ENCODE results near the gene MYL6B. TPM values are rescaled to one million over a fixed set of nuclear protein-coding genes. Genes with fewer than 3 reads are reported as not detected.

Gene MYL6B
- polyA plus RNA-seq, 3 donors from 2014 or later = 1.5 to 12.9 (median 9.3) TPM

GRCh38 chr12:56128670-56129205 is 23.6 kb upstream of the MYL6B start:
- no peaks in the 10 kb centered on the region for H3K9me3 Mint-ChIP-seq
- peak overlapping the region; percentile 94 to 98 (median 97) for H3K27ac Mint-ChIP-seq
- H3K4me3 Mint-ChIP-seq = peak overlapping the region; percentile 93 to 99 (median 98)
- H3K4me1 Mint-ChIP-seq = peaks cover 57 to 67% of the 10 kb centered on the region in 2 donors
- peaks cover 21 to 36% (median 25%) of the 10 kb centered on the region in 3 donors for H3K36me3 Mint-ChIP-seq
- H3K27me3 Mint-ChIP-seq (ENCODE audit: low read depth in 3 of 3) = peaks cover 10 to 21% (median 11%) of the 10 kb centered on the region in 3 donors
- DNase-seq = no peak

- H3K36me3 Mint-ChIP-seq = peaks cover 21 to 43% (median 29%) of the 10 kb centered on the region in 3 donors
- peak overlapping the region; percentile 94 to 98 (median 97) for H3K27ac Mint-ChIP-seq
Measured at GRCh38 chr12:56129206-56129941, 23.0 kb upstream of the MYL6B start.

GRCh38 chr12:56129942-56130495 is 22.4 kb upstream of the MYL6B start:
- H3K27me3 Mint-ChIP-seq (ENCODE audit: low read depth in 3 of 3) = peaks cover 10 to 21% (median 11%) of the 10 kb centered on the region in 3 donors
- peak overlapping the region; percentile 94 to 98 (median 97) for H3K27ac Mint-ChIP-seq
- peak overlapping the region; percentile 93 to 99 (median 98) for H3K4me3 Mint-ChIP-seq
- H3K36me3 Mint-ChIP-seq = peaks cover 21 to 45% (median 29%) of the 10 kb centered on the region in 3 donors
- no peak for DNase-seq
- H3K9me3 Mint-ChIP-seq = no peaks in the 10 kb centered on the region
- peaks cover 55 to 59% of the 10 kb centered on the region in 2 donors for H3K4me1 Mint-ChIP-seq

More at GRCh38 chr12:56129206-56129941, 23.0 kb upstream of the MYL6B start:
- H3K27me3 Mint-ChIP-seq (ENCODE audit: low read depth in 3 of 3) = peaks cover 10 to 21% (median 11%) of the 10 kb centered on the region in 3 donors
- DNase-seq = peak; percentile 84 to 87 (median 85)
- H3K4me3 Mint-ChIP-seq = peak overlapping the region; percentile 93 to 99 (median 98)
- peaks cover 57 to 60% of the 10 kb centered on the region in 2 donors for H3K4me1 Mint-ChIP-seq
- H3K9me3 Mint-ChIP-seq = no peaks in the 10 kb centered on the region

GRCh38 chr12:56130876-56131275 is 21.5 kb upstream of the MYL6B start:
- Mint-ChIP-seq H3K4me1 (peaks cover 50 to 58% of the 10 kb centered on the region in 2 donors), H3K4me3 (peak overlapping the region; percentile 52 to 98 (median 97))
- no peak for DNase-seq

GRCh38 chr12:56134897-56135296 is 17.5 kb upstream of the MYL6B start:
- Mint-ChIP-seq H3K27ac (peak overlapping the region in 1 of 6 donors; percentile 46), H3K27me3 (ENCODE audit: low read depth in 3 of 3) (peaks cover 0 to 4% (median 2%) of the 10 kb centered on the region in 3 donors), H3K4me1 (peaks cover 28 to 38% of the 10 kb centered on the region in 2 donors), H3K36me3 (peaks cover 49 to 77% (median 52%) of the 10 kb centered on the region in 3 donors), H3K9me3 (no peaks in the 10 kb centered on the region), H3K4me3 (no peak overlapping the region)
- DNase-seq = no peak

More at GRCh38 chr12:56130876-56131275, 21.5 kb upstream of the MYL6B start:
- no peaks in the 10 kb centered on the region for H3K9me3 Mint-ChIP-seq
- peak overlapping the region; percentile 94 to 98 (median 97) for H3K27ac Mint-ChIP-seq
- H3K36me3 Mint-ChIP-seq = peaks cover 25 to 45% (median 30%) of the 10 kb centered on the region in 3 donors
- peaks cover 10 to 21% (median 11%) of the 10 kb centered on the region in 3 donors for H3K27me3 Mint-ChIP-seq (ENCODE audit: low read depth in 3 of 3)

- no peak overlapping the region for H3K4me3 Mint-ChIP-seq
- peaks cover 39 to 65% (median 44%) of the 10 kb centered on the region in 3 donors for H3K36me3 Mint-ChIP-seq
- DNase-seq = no peak
- no peaks in the 10 kb centered on the region for H3K9me3 Mint-ChIP-seq
- peak overlapping the region in 4 of 6 donors; percentile 43 to 72 (median 62) for H3K27ac Mint-ChIP-seq
- H3K4me1 Mint-ChIP-seq = peaks cover 9 to 26% of the 10 kb centered on the region in 2 donors
- peaks cover 0 to 5% (median 2%) of the 10 kb centered on the region in 3 donors for H3K27me3 Mint-ChIP-seq (ENCODE audit: low read depth in 3 of 3)
Measured at GRCh38 chr12:56137853-56138571, 14.4 kb upstream of the MYL6B start.

GRCh38 chr12:56141946-56142784 is 10.2 kb upstream of the MYL6B start:
- Mint-ChIP-seq H3K4me3 (no peak overlapping the region), H3K36me3 (peaks cover 33 to 58% (median 37%) of the 10 kb centered on the region in 3 donors)

GRCh38 chr12:56143217-56143616 is 9.2 kb upstream of the MYL6B start:
- peak overlapping the region in 5 of 6 donors; percentile 9 to 72 (median 25) for H3K27ac Mint-ChIP-seq
- H3K4me1 Mint-ChIP-seq = peaks cover 7 to 22% of the 10 kb centered on the region in 2 donors
- H3K9me3 Mint-ChIP-seq = no peaks in the 10 kb centered on the region
- peaks cover 29 to 48% (median 32%) of the 10 kb centered on the region in 3 donors for H3K36me3 Mint-ChIP-seq
- H3K4me3 Mint-ChIP-seq = no peak overlapping the region
- peaks cover 2 to 4% (median 2%) of the 10 kb centered on the region in 3 donors for H3K27me3 Mint-ChIP-seq (ENCODE audit: low read depth in 3 of 3)
- DNase-seq = no peak

More at GRCh38 chr12:56141946-56142784, 10.2 kb upstream of the MYL6B start:
- no peak for DNase-seq
- Mint-ChIP-seq H3K27ac (peak overlapping the region in 2 of 6 donors; percentile 12 to 53), H3K27me3 (ENCODE audit: low read depth in 3 of 3) (peaks cover 2 to 4% (median 2%) of the 10 kb centered on the region in 3 donors), H3K9me3 (no peaks in the 10 kb centered on the region), H3K4me1 (peaks cover 7 to 22% of the 10 kb centered on the region in 2 donors)

- Mint-ChIP-seq H3K27me3 (ENCODE audit: low read depth in 3 of 3) (peaks cover 2 to 4% (median 2%) of the 10 kb centered on the region in 3 donors), H3K9me3 (no peaks in the 10 kb centered on the region), H3K36me3 (peaks cover 23 to 42% (median 26%) of the 10 kb centered on the region in 3 donors), H3K4me1 (peaks cover 2 to 17% of the 10 kb centered on the region in 2 donors), H3K27ac (peak overlapping the region in 5 of 6 donors; percentile 9 to 72 (median 39)), H3K4me3 (no peak overlapping the region)
- DNase-seq = no peak
Measured at GRCh38 chr12:56143870-56144269, 8.5 kb upstream of the MYL6B start.

GRCh38 chr12:56145217-56145616 is 7.2 kb upstream of the MYL6B start:
- Mint-ChIP-seq H3K27me3 (ENCODE audit: low read depth in 3 of 3) (peaks cover 2 to 4% (median 2%) of the 10 kb centered on the region in 3 donors), H3K4me3 (no peak overlapping the region), H3K36me3 (peaks cover 19 to 36% (median 25%) of the 10 kb centered on the region in 3 donors), H3K27ac (peak overlapping the region in 2 of 6 donors; percentile 34 to 50), H3K4me1 (peaks cover 1 to 14% of the 10 kb centered on the region in 2 donors), H3K9me3 (no peaks in the 10 kb centered on the region)
- no peak for DNase-seq

GRCh38 chr12:56146492-56147460 is 5.6 kb upstream of the MYL6B start:
- no peak overlapping the region for H3K4me3 Mint-ChIP-seq
- no peaks in the 10 kb centered on the region for H3K9me3 Mint-ChIP-seq
- peaks cover 11 to 26% (median 14%) of the 10 kb centered on the region in 3 donors for H3K36me3 Mint-ChIP-seq
- H3K27me3 Mint-ChIP-seq (ENCODE audit: low read depth in 3 of 3) = peaks cover 5 to 6% (median 6%) of the 10 kb centered on the region in 3 donors
- no peak for DNase-seq
- peak overlapping the region in 3 of 6 donors; percentile 2 to 59 (median 48) for H3K27ac Mint-ChIP-seq
- H3K4me1 Mint-ChIP-seq = peaks cover 14 to 18% of the 10 kb centered on the region in 2 donors
